HepG2 (cell line): ENCODE results near the gene PCDHA12. TPM values are rescaled to one million over a fixed set of nuclear protein-coding genes. Genes with fewer than 3 reads are reported as not detected.

ENCODE experiments used
- ATAC-seq: fragments of 200-7000 bp; cut with Tn5 transposase; 3 replicates; pipeline ENCODE4 v1.9.1; 2020; ENCODE audit warnings: mild to moderate bottlenecking, moderate library complexity
- BruUV-seq: library from RNA; stranded (reverse); fragments of 400-500 nt; replicated peaks from 2 replicates; lab custom pipeline; 2021; lab: Mats Ljungman, UMichigan
- CTCF ChIA-PET: fragments of 300-600 bp; formaldehyde crosslinking; extraction: SDS; loops from one replicate; lab custom pipeline; 2021; ENCODE audit warnings: low total read pairs, inconsistent platforms, low intra/inter-chr PET ratio; lab: Yijun Ruan, JAX
- POLR2A ChIA-PET: fragments of 350-600 bp; sonication (Branson Sonifier 250); formaldehyde crosslinking; loops from one replicate; lab custom pipeline; 2020; ENCODE audit warnings: antibody characterized with exemption, inconsistent platforms; lab: Yijun Ruan, JAX
- DNase-seq: peaks from one replicate; pipeline ENCODE4 v3.0.0-alpha.2; 2015; ENCODE audit warnings: low spot score
- FAIRE-seq: peaks from 3 replicates; lab custom pipeline; 2011; peaks lifted over from hg19 to GRCh38; lab: Jason Lieb, UNC
- H2AFZ ChIP-seq: one replicate; pipeline ENCODE4 v1.6.1; 2011; ENCODE audit warnings: low read length, inconsistent platforms
- H3K27ac ChIP-seq: fragments of 300-600 bp; 3 replicates; pipeline ENCODE4 v1.8.0; 2011; ENCODE audit warnings: mixed run types, mild to moderate bottlenecking, mixed read lengths, low read length, inconsistent platforms; ENCODE audit not compliant: insufficient read depth; ENCODE audit errors: extremely low read length
- H3K27me3 ChIP-seq, 2 experiments: fragments of 200-600 bp in 1 of 2; 2 replicates in 1 of 2; 3 replicates in 1 of 2; pipeline versions ENCODE4 v1.6.0 to v1.8.0; 2011; ENCODE audit warnings: low read length in 2 of 2, mild to moderate bottlenecking in 2 of 2, moderate library complexity in 2 of 2, inconsistent platforms in 1 of 2; ENCODE audit not compliant: insufficient read depth in 2 of 2, control insufficient read depth in 1 of 2
- H3K36me3 ChIP-seq, 2 experiments: fragments of 200-600 bp in 1 of 2; replicated peaks in 1 of 2; 2 replicates in 1 of 2; 3 replicates in 1 of 2; pipeline versions ENCODE4 v1.5.1 to v1.8.0; 2011; ENCODE audit warnings: low read length in 2 of 2, inconsistent platforms in 1 of 2; ENCODE audit not compliant: insufficient read depth in 2 of 2, control insufficient read depth in 1 of 2
- H3K4me1 ChIP-seq: 2 replicates; pipeline ENCODE4 v1.5.1; 2012; ENCODE audit warnings: low read length, inconsistent platforms; ENCODE audit not compliant: insufficient read depth
- H3K4me2 ChIP-seq: 2 replicates; pipeline ENCODE4 v1.6.0; 2011; ENCODE audit warnings: low read depth, low read length, inconsistent platforms
- H3K4me3 ChIP-seq, 3 experiments: fragments of 200-600 bp in 1 of 3; sonication (generic), shearing (Covaris generic) in 1 of 3; replicated peaks in 1 of 3; 2 replicates each; pipeline ENCODE4 v1.5.1; 2011 to 2016; ENCODE audit warnings: low read length in 3 of 3, inconsistent platforms in 2 of 3, low read depth in 2 of 3, mild to moderate bottlenecking in 2 of 3, control low read depth in 1 of 3, mixed read lengths in 1 of 3; ENCODE audit not compliant: insufficient read depth in 1 of 3
- H3K79me2 ChIP-seq: one replicate; pipeline ENCODE4 v1.6.1; 2011; ENCODE audit warnings: low read length, inconsistent platforms; ENCODE audit not compliant: insufficient read depth
- H3K9ac ChIP-seq: 2 replicates; pipeline ENCODE4 v1.6.0; 2011; ENCODE audit warnings: mild to moderate bottlenecking, low read depth, low read length, inconsistent platforms; ENCODE audit not compliant: insufficient read depth
- H3K9me3 ChIP-seq: 2 replicates; pipeline ENCODE4 v1.5.1; 2012; ENCODE audit warnings: mild to moderate bottlenecking, low read length
- H4K20me1 ChIP-seq: 2 replicates; pipeline ENCODE4 v1.6.0; 2011; ENCODE audit warnings: inconsistent platforms, mild to moderate bottlenecking, low read length, moderate library complexity; ENCODE audit not compliant: insufficient read depth
- ARNT ChIP-seq: fragments of 450-650 bp; IDR thresholded peaks from 2 replicates; pipeline ENCODE4 v1.6.1; 2017
- ATF2 ChIP-seq: sonication (generic); formaldehyde crosslinking; IDR thresholded peaks from 2 replicates; pipeline ENCODE4 v1.4.0; 2020; ENCODE audit warnings: missing genetic modification reagents
- BORCS8-MEF2B ChIP-seq: sonication (generic); formaldehyde crosslinking; IDR thresholded peaks from 2 replicates; pipeline ENCODE4 v1.8.0; 2022; ENCODE audit warnings: mild to moderate bottlenecking, missing genetic modification reagents
- CEBPB ChIP-seq: IDR thresholded peaks from 2 replicates; pipeline ENCODE4 v1.6.1; 2011; ENCODE audit warnings: low read depth, low read length, improper control_type of control experiment, borderline replicate concordance
- ERF ChIP-seq: IDR thresholded peaks from 2 replicates; pipeline ENCODE4 v1.6.1; 2018; ENCODE audit warnings: missing biosample characterization, missing genetic modification reagents
- HCFC1 ChIP-seq: fragments of 150-350 bp; IDR thresholded peaks from 2 replicates; pipeline ENCODE4 v1.6.1; 2014; ENCODE audit warnings: low read depth, low read length
- MTA1 ChIP-seq: sonication (generic); formaldehyde crosslinking; IDR thresholded peaks from 2 replicates; pipeline ENCODE4 v1.4.0; 2020; ENCODE audit warnings: missing genetic modification reagents, mild to moderate bottlenecking, borderline replicate concordance
- PHF5A ChIP-seq: IDR thresholded peaks from one replicate; pipeline ENCODE4 v1.6.1; 2018; ENCODE audit warnings: low read depth, missing genetic modification reagents; ENCODE audit not compliant: unreplicated experiment
- PTBP1 ChIP-seq: fragments of 200-400 bp; formaldehyde crosslinking; IDR thresholded peaks from 2 replicates; pipeline ENCODE4 v1.6.1; 2018; ENCODE audit warnings: low read length, low read depth; ENCODE audit not compliant: poor library complexity, severe bottlenecking
- SALL1 ChIP-seq: sonication (generic); formaldehyde crosslinking; IDR thresholded peaks from 2 replicates; pipeline ENCODE4 v1.8.0; 2022; ENCODE audit warnings: mild to moderate bottlenecking, missing genetic modification reagents
- SKI ChIP-seq: fragments of 450-650 bp; IDR thresholded peaks from one replicate; pipeline ENCODE4 v1.6.1; 2018; ENCODE audit warnings: mild to moderate bottlenecking; ENCODE audit not compliant: partially characterized antibody
- ZBTB26 ChIP-seq: IDR thresholded peaks from 2 replicates; pipeline ENCODE4 v1.6.1; 2016; ENCODE audit warnings: missing compliant biosample characterization, missing genetic modification reagents, borderline replicate concordance
- ZEB1 ChIP-seq: IDR thresholded peaks from 2 replicates; pipeline ENCODE4 v1.6.1; 2012; ENCODE audit warnings: mild to moderate bottlenecking, low read depth, inconsistent platforms; ENCODE audit not compliant: insufficient replicate concordance
- ZNF263 ChIP-seq: sonication (generic); formaldehyde crosslinking; IDR thresholded peaks from 2 replicates; pipeline ENCODE4 v1.4.0; 2020; ENCODE audit warnings: missing genetic modification reagents
- ZNF326 ChIP-seq: sonication (generic); formaldehyde crosslinking; IDR thresholded peaks from 2 replicates; pipeline ENCODE4 v1.4.0; 2020; ENCODE audit warnings: missing genetic modification reagents, borderline replicate concordance
- ZNF672 ChIP-seq: sonication (generic); formaldehyde crosslinking; IDR thresholded peaks from 2 replicates; pipeline ENCODE4 v1.8.1; 2022; ENCODE audit warnings: missing genetic modification reagents
- whole genome bisulfite sequencing: methylation state at CpG from one replicate; pipeline ENCODE4 v1.1.6; 2017; ENCODE audit warnings: low lambda C conversion rate; 5-methylcytosine and 5-hydroxymethylcytosine counted together
- in situ Hi-C: cut with HindIII; loops from 2 replicates; pipeline ENCODE4 v1.10.0; 2017; ENCODE audit warnings: low pct_unique_long_range_greater_than_20kb; ENCODE audit not compliant: extremely low pct_ligation_motif_present
- intact Hi-C: fragments of 100-400 bp; cut with micrococcal nuclease; formaldehyde crosslinking; loops from one replicate; pipeline ENCODE4 v1.10.0; 2022; ENCODE audit not compliant: unreplicated experiment
- polyA plus RNA-seq, 8 experiments: library from polyadenylated mRNA; depleted of rRNA in 3 of 8; stranded (reverse) in 7 of 8; unstranded in 1 of 8; fragments of >200 nt; fragmentation: Illumina TruSeq in 4 of 8; extraction: Trizol in 4 of 8; gene quantifications; 2 replicates each; pipeline versions ENCODE4 v1.2.1 to v1.2.3, GENCODE V29; 2011 to 2016; ENCODE audit warnings: low read depth in 4 of 8, missing spikeins in 1 of 8, mixed read lengths in 1 of 8; ENCODE audit not compliant: insufficient read depth in 1 of 8
- total RNA-seq, 5 experiments: library from RNA; depleted of rRNA; stranded (reverse); fragments of >200 nt; fragmentation: Illumina TruSeq; extraction: Trizol; gene quantifications; 2 replicates each; pipeline ENCODE4 v1.2.3, GENCODE V29; 2016; ENCODE audit warnings: low read depth in 1 of 5
- TF ChIP-seq, protein P1 (sequence below): sonication (generic); formaldehyde crosslinking; conservative IDR thresholded peaks from 2 replicates; pipeline ENCODE4 v1.8.0; 2022; ENCODE audit warnings: mild to moderate bottlenecking, moderate library complexity, missing genetic modification reagents
- TF ChIP-seq, protein P2 (sequence below): fragments of 450-650 bp; IDR thresholded peaks from 2 replicates; pipeline ENCODE4 v1.6.1; 2016

The PCDHA12 gene
- total and polyA plus RNA-seq, 2 of the 13 experiments (the other 11 are each of a cell fraction or from before 2014, with no cell fraction given) = not detected

GRCh38 chr5:140926443-140927227, 51.5 kb downstream of the PCDHA12 start (continued):
- TF ChIP-seq, protein P1, sequence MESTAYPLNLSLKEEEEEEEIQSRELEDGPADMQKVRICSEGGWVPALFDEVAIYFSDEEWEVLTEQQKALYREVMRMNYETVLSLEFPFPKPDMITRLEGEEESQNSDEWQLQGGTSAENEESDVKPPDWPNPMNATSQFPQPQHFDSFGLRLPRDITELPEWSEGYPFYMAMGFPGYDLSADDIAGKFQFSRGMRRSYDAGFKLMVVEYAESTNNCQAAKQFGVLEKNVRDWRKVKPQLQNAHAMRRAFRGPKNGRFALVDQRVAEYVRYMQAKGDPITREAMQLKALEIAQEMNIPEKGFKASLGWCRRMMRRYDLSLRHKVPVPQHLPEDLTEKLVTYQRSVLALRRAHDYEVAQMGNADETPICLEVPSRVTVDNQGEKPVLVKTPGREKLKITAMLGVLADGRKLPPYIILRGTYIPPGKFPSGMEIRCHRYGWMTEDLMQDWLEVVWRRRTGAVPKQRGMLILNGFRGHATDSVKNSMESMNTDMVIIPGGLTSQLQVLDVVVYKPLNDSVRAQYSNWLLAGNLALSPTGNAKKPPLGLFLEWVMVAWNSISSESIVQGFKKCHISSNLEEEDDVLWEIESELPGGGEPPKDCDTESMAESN (CRISPR knock-in tag) = no peak
- no peak for TF ChIP-seq ZNF326
- no peak for TF ChIP-seq SALL1 (CRISPR knock-in tag)
- TF ChIP-seq PTBP1 = no peak

- BruUV-seq = no TSS peak
- intact Hi-C loops = no loop called here
- CTCF ChIA-PET = no interaction called here
- no peaks in the 10 kb centered on the region for H3K36me3 ChIP-seq
- H3K4me1 ChIP-seq = no peaks in the 10 kb centered on the region
- H2AFZ ChIP-seq = no peak overlapping the region
- peaks cover 2 to 17% of the 10 kb centered on the region in 2 experiments; a peak in 3 of 5 replicates for H3K27me3 ChIP-seq
- ATAC-seq (no peak), DNase-seq (no peak), FAIRE-seq (no peak)
- H3K4me2 ChIP-seq = no peak overlapping the region
- H3K9ac ChIP-seq = no peak overlapping the region
- no peak overlapping the region for H3K27ac ChIP-seq
- WGBS = 74% methylated on average over 25 of the region's 26 CpGs
- in situ Hi-C loops = no loop called here
- POLR2A ChIA-PET = no interaction called here
- no peak overlapping the region for H3K4me3 ChIP-seq
- H3K9me3 ChIP-seq = no peaks in the 10 kb centered on the region
- H3K79me2 ChIP-seq = no peaks in the 10 kb centered on the region
- H4K20me1 ChIP-seq = no peaks in the 10 kb centered on the region
- TF ChIP-seq ATF2 (CRISPR knock-in tag) (no peak), ZNF326 (no peak), ZNF263 (CRISPR knock-in tag) (no peak), ERF (CRISPR knock-in tag) (no peak), HCFC1 (no peak), ARNT (no peak), ZNF672 (CRISPR knock-in tag) (no peak), ZBTB26 (no peak), ZEB1 (no peak), MTA1 (CRISPR knock-in tag) (no peak), PHF5A (CRISPR knock-in tag) (no peak), BORCS8-MEF2B (CRISPR knock-in tag) (no peak), SKI (no peak), CEBPB (no peak)
- TF ChIP-seq, protein P2, sequence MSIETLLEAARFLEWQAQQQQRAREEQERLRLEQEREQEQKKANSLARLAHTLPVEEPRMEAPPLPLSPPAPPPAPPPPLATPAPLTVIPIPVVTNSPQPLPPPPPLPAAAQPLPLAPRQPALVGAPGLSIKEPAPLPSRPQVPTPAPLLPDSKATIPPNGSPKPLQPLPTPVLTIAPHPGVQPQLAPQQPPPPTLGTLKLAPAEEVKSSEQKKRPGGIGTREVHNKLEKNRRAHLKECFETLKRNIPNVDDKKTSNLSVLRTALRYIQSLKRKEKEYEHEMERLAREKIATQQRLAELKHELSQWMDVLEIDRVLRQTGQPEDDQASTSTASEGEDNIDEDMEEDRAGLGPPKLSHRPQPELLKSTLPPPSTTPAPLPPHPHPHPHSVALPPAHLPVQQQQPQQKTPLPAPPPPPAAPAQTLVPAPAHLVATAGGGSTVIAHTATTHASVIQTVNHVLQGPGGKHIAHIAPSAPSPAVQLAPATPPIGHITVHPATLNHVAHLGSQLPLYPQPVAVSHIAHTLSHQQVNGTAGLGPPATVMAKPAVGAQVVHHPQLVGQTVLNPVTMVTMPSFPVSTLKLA = no peak
Measured at GRCh38 chr5:140927228-140927573, 52.1 kb downstream of the PCDHA12 start.
